ENCODE data around the gene ARID3A. TPM values are rescaled to one million over a fixed set of nuclear protein-coding genes. Genes with fewer than 3 reads are reported as not detected.

Gene ARID3A
- total and polyA plus RNA-seq, 2 of the 8 experiments (the other 6 are each of a cell fraction or from before 2014, with no cell fraction given), result 40.5 to 77.4 TPM

- Histone ChIP-seq H2BK5ac (ENCODE audit: low read depth, low read length) (peak overlapping the region; percentile 52; the same call in 1 of the 2 replicates), H3K27me3 (replicated peaks in 1 of 4; ENCODE audit: control insufficient read depth in 3 of 4, extremely low read depth in 1 of 4, insufficient read depth in 3 of 4, low read length in 3 of 4) (no peaks in the 10 kb centered on the region), H3K56ac (replicated peaks; ENCODE audit: insufficient read length, low read depth, low read length) (no peak overlapping the region), H2BK20ac (ENCODE audit: low read length) (no peak overlapping the region), H3K27ac (ENCODE audit: low read depth, low read length) (no peak overlapping the region), H4K91ac (replicated peaks; ENCODE audit: insufficient read length, low read length) (no peak overlapping the region), H3K9ac (replicated peaks in 1 of 4; ENCODE audit: extremely low read depth in 1 of 4, low read depth in 3 of 4, low read length in 3 of 4) (no peak overlapping the region), H3K4ac (replicated peaks; ENCODE audit: insufficient read length, low read depth, low read length) (no peak overlapping the region), H3K36me3 (ENCODE audit: control insufficient read depth in 2 of 4, insufficient read depth in 4 of 4, low read length in 3 of 4) (peaks cover 0 to 13% (median 2%) of the 10 kb centered on the region in 4 experiments; a peak in 2 of 8 replicates), H3K23ac (ENCODE audit: insufficient read length) (no peak overlapping the region), H3K4me2 (ENCODE audit: insufficient read depth in 1 of 2, low read depth in 2 of 2, low read length in 2 of 2) (no peak overlapping the region), H3K4me3 (ENCODE audit: extremely low read depth in 1 of 4, insufficient read depth in 2 of 4, low read depth in 3 of 4, low read length in 4 of 4) (no peak overlapping the region), H3K14ac (ENCODE audit: insufficient read length) (no peak overlapping the region), H2BK12ac (ENCODE audit: low read depth, low read length) (0 out of 2 replicates have a peak overlapping the region, but pooled peaks have one; percentile 39), H2BK120ac (replicated peaks; ENCODE audit: low read depth, low read length) (no peak overlapping the region), H4K5ac (ENCODE audit: insufficient read length, low read depth, low read length) (no peak overlapping the region), H3K23me2 (ENCODE audit: low read depth, low read length) (peaks cover 3% of the 10 kb centered on the region; the same call in 1 of the 2 replicates), H2AFZ (ENCODE audit: low read length) (no peak overlapping the region), H4K8ac (ENCODE audit: extremely low read depth, insufficient read depth, low read length) (peak overlapping the region; percentile 35; the same call in 1 of the 2 replicates), H3K9me3 (ENCODE audit: insufficient read depth in 2 of 2, low read depth in 1 of 2, low read length in 1 of 2) (no peaks in the 10 kb centered on the region), H2BK15ac (ENCODE audit: low read length) (no peak overlapping the region; the same call in 1 of the 2 replicates), H3K79me2 (ENCODE audit: control insufficient read depth in 1 of 2, insufficient read depth in 2 of 2, low read length in 2 of 2) (peaks cover 0 to 9% of the 10 kb centered on the region in 2 experiments; a peak in 2 of 4 replicates), H3K18ac (ENCODE audit: extremely low read depth, low read length) (no peak overlapping the region; the same call in none of the 2 replicates), H4K20me1 (replicated peaks in 1 of 2; ENCODE audit: control insufficient read depth in 1 of 2, insufficient read depth in 2 of 2, low read length in 2 of 2) (peaks cover 13 to 27% of the 10 kb centered on the region in 2 experiments), H3K79me1 (ENCODE audit: low read depth, low read length) (no peaks in the 10 kb centered on the region; the same call in 1 of the 2 replicates), H3K4me1 (replicated peaks in 1 of 4; ENCODE audit: control insufficient read depth in 3 of 4, insufficient read depth in 4 of 4, low read length in 3 of 4) (peaks cover 0 to 9% (median 4%) of the 10 kb centered on the region in 4 experiments; a peak in 5 of 7 replicates), H2AK5ac (ENCODE audit: low read depth, low read length) (peak overlapping the region; percentile 24; the same call in 1 of the 2 replicates)
- FAIRE-seq (no peak), DNase-seq (ENCODE audit: low read depth in 1 of 2, low spot score in 2 of 2) (peak in 1 of 2 experiments; percentile 66)
- POLR2A ChIA-PET (ENCODE audit: partially characterized antibody), result no interaction called here
- 85% methylated on average over 17 of the region's 30 CpGs; no CpG with 5 or more reads in 1 of the 2 experiments for WGBS, 2 experiments (ENCODE audit: extremely low coverage in 1 of 2, insufficient coverage in 1 of 2, insufficient read length in 1 of 2, insufficient replicate concordance in 2 of 2, low coverage in 1 of 2, low lambda C conversion rate in 2 of 2, missing lambda C conversion rate in 1 of 2)
- no peak for TF ChIP-seq ZNF274 (IDR thresholded peaks at IDR 0.05; ENCODE audit: borderline replicate concordance, extremely low read depth, low read length)
- CTCF ChIA-PET (ENCODE audit: partially characterized antibody), result interaction anchor here (1.1 to 1.3 kb wide), 2 partner anchors 23 to 37 kb away, joined by 3 read pairs; no protein-coding TSS in a partner anchor
These were observed 25.3 kb upstream of the ARID3A start for GRCh38 chr19:900302-901111.
